ENCODE measurements around the gene GOLGA2. TPM values are rescaled to one million over a fixed set of nuclear protein-coding genes. Genes with fewer than 3 reads are reported as not detected.

GOLGA2 gene
- total RNA-seq, 1 donor from 2014 or later = 53.5 TPM

- POLR2A ChIA-PET = interaction anchor here (0.5 to 0.6 kb wide), 2 partner anchors 18 to 21 kb away, joined by 3 to 7 read pairs; no protein-coding TSS in a partner anchor
- no peaks in the 10 kb centered on the region for H3K27me3 Mint-ChIP-seq
- ATAC-seq (ENCODE audit: low read depth) = no peak
Measured at GRCh38 chr9:128298535-128299482, 23.0 kb upstream of the GOLGA2 start.

GRCh38 chr9:128297221-128297773, 21.5 kb upstream of the GOLGA2 start:
- ATAC-seq (ENCODE audit: low read depth) = no peak
- no peak for DNase-seq
- intact Hi-C loops (cut with micrococcal nuclease) = loop anchor here (5.0 kb wide), 3 partner anchors 65 to 630 kb away; no protein-coding TSS in a partner anchor
- Mint-ChIP-seq H3K4me1 (no peaks in the 10 kb centered on the region), H3K9me3 (no peaks in the 10 kb centered on the region), H3K27me3 (no peaks in the 10 kb centered on the region), H3K27ac (no peak overlapping the region), H3K36me3 (ENCODE audit: low read depth) (no peaks in the 10 kb centered on the region), H3K4me3 (no peak overlapping the region)
- CTCF ChIA-PET = no interaction called here
- POLR2A ChIA-PET = no interaction called here
- TF ChIP-seq, protein P1, sequence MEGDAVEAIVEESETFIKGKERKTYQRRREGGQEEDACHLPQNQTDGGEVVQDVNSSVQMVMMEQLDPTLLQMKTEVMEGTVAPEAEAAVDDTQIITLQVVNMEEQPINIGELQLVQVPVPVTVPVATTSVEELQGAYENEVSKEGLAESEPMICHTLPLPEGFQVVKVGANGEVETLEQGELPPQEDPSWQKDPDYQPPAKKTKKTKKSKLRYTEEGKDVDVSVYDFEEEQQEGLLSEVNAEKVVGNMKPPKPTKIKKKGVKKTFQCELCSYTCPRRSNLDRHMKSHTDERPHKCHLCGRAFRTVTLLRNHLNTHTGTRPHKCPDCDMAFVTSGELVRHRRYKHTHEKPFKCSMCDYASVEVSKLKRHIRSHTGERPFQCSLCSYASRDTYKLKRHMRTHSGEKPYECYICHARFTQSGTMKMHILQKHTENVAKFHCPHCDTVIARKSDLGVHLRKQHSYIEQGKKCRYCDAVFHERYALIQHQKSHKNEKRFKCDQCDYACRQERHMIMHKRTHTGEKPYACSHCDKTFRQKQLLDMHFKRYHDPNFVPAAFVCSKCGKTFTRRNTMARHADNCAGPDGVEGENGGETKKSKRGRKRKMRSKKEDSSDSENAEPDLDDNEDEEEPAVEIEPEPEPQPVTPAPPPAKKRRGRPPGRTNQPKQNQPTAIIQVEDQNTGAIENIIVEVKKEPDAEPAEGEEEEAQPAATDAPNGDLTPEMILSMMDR (IDR thresholded peaks at IDR 0.05) = no peak

More at GRCh38 chr9:128298535-128299482, 23.0 kb upstream of the GOLGA2 start:
- H3K4me3 Mint-ChIP-seq = no peak overlapping the region
- CTCF ChIA-PET = no interaction called here
- no peak overlapping the region for H3K27ac Mint-ChIP-seq
- no peaks in the 10 kb centered on the region for H3K4me1 Mint-ChIP-seq
- TF ChIP-seq, protein P1 (IDR thresholded peaks at IDR 0.05) = no peak
- intact Hi-C loops (cut with micrococcal nuclease) = loop anchor here (5.0 kb wide), 3 partner anchors 63 to 628 kb away; no protein-coding TSS in a partner anchor
- H3K9me3 Mint-ChIP-seq = no peaks in the 10 kb centered on the region
- H3K36me3 Mint-ChIP-seq (ENCODE audit: low read depth) = no peaks in the 10 kb centered on the region
- no peak for DNase-seq

DNA sequence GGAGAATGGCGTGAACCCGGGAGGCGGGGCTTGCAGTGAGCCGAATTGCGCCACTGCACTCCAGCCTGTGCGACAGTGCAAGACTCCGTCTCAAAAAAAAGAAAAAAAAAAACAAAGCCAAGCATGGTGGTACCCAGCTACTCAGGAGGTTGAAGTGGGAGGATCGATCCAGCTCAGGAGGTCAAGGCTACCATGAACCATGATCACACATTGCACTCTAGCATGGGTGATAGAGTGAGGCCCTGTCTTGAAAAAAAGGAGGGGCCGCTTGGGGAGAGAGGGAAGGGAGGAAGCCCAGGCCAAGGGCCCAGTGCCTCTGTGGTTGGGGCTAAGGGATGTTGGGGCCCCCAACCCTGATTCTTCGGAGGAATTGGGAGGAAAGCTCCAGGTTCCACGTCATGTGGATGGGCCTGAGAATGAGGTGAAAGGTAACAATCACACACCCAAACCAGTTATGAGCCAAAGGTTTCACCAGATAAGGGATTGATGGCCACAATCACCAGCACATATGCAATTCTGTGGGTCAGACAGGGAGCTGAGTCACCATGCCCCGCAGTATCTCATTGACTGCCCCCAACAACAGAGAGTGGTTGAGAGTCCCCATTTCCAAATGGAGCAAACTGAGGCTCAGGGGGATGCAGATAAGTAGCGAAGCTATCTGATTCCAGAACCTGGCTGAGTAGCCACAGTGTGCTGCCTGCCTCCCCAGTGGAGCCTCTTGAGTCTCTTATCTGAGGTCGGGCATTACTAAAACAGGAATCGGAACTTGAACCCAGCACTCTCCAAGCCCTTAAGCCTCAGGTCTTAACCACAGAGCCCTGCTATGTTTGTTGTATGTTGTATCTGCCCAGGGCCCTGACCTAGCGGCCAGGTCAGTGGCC, 20.8 kb upstream of the GOLGA2 start:
- CTCF ChIA-PET = no interaction called here
- TF ChIP-seq, protein P1 (IDR thresholded peaks at IDR 0.05) = no peak
- POLR2A ChIA-PET = no interaction called here
- H3K27ac Mint-ChIP-seq = no peak overlapping the region
- ATAC-seq (ENCODE audit: low read depth) (no peak), DNase-seq (no peak)
- no peaks in the 10 kb centered on the region for H3K4me1 Mint-ChIP-seq
- intact Hi-C loops (cut with micrococcal nuclease) = loop anchor here (5.0 kb wide), 3 partner anchors 66 to 631 kb away; no protein-coding TSS in a partner anchor
- H3K36me3 Mint-ChIP-seq (ENCODE audit: low read depth) = no peaks in the 10 kb centered on the region
- H3K27me3 Mint-ChIP-seq = no peaks in the 10 kb centered on the region
- no peaks in the 10 kb centered on the region for H3K9me3 Mint-ChIP-seq
- H3K4me3 Mint-ChIP-seq = no peak overlapping the region

- no peak for ATAC-seq (ENCODE audit: low read depth)
- Mint-ChIP-seq H3K27ac (no peak overlapping the region), H3K4me3 (no peak overlapping the region), H3K27me3 (no peaks in the 10 kb centered on the region), H3K36me3 (ENCODE audit: low read depth) (no peaks in the 10 kb centered on the region), H3K9me3 (no peaks in the 10 kb centered on the region), H3K4me1 (no peaks in the 10 kb centered on the region)
- intact Hi-C loops (cut with micrococcal nuclease) = no loop called here
- ChIA-PET POLR2A (no interaction called here), CTCF (interaction anchor here (1.5 to 1.9 kb wide), 2 partner anchors 47 to 126 kb away, joined by 4 to 9 read pairs; partner anchors contain the start of gene CERCAM)
- DNase-seq = no peak
- TF ChIP-seq, protein P1 (IDR thresholded peaks at IDR 0.05) = no peak
Measured at GRCh38 chr9:128294142-128294541, 18.3 kb upstream of the GOLGA2 start.

All from activated B cell treated with CpG ODN at 0.5 μM for 24 hours (primary cell).